Measurements from ENCODE around the gene PKNOX2. TPM values are rescaled to one million over a fixed set of nuclear protein-coding genes. Genes with fewer than 3 reads are reported as not detected.

Gene PKNOX2
- total and polyA plus RNA-seq, 9 donors: 10.6 to 42.3 (median 30.0) TPM

GRCh38 chr11:125351033-125351867, 186.7 kb downstream of the PKNOX2 start:
- intact Hi-C loops (cut with DNase I): no loop called here
- H3K4me1 ChIP-seq (ENCODE audit: insufficient read depth): no peaks in the 10 kb centered on the region

GRCh38 chr11:125351868-125352250, 187.3 kb downstream of the PKNOX2 start:
- Histone ChIP-seq H3K9me3 (no peaks in the 10 kb centered on the region), H3K36me3 (no peaks in the 10 kb centered on the region), H3K4me3 (no peak overlapping the region), H3K27me3 (no peaks in the 10 kb centered on the region), H3K27ac (no peak overlapping the region), H3K4me1 (ENCODE audit: insufficient read depth) (no peaks in the 10 kb centered on the region)
- intact Hi-C loops (cut with DNase I): no loop called here
- 82 to 85% (median 83%) methylated on average over 6 of the region's 6 CpGs for WGBS, 3 donors
- no peak for DNase-seq
- TF ChIP-seq CTCF (IDR thresholded peaks at IDR 0.05) (no peak), EP300 (IDR thresholded peaks at IDR 0.05) (no peak), POLR2A (IDR thresholded peaks at IDR 0.05) (no peak)

More at GRCh38 chr11:125351033-125351867, 186.7 kb downstream of the PKNOX2 start:
- DNase-seq: no peak
- Histone ChIP-seq H3K27me3 (no peaks in the 10 kb centered on the region), H3K9me3 (no peaks in the 10 kb centered on the region), H3K36me3 (no peaks in the 10 kb centered on the region), H3K4me3 (no peak overlapping the region), H3K27ac (no peak overlapping the region)
- TF ChIP-seq POLR2A (IDR thresholded peaks at IDR 0.05): no peak
- no peak for TF ChIP-seq CTCF (IDR thresholded peaks at IDR 0.05)
- TF ChIP-seq EP300 (IDR thresholded peaks at IDR 0.05): no peak
- WGBS, 3 donors: 84 to 88% (median 85%) methylated on average over 32 of the region's 32 CpGs

GRCh38 chr11:125356797-125357196, 192.2 kb downstream of the PKNOX2 start:
- intact Hi-C loops (cut with DNase I): no loop called here
- no peak overlapping the region for H3K27ac ChIP-seq
- no peaks in the 10 kb centered on the region for H3K36me3 ChIP-seq
- TF ChIP-seq CTCF (IDR thresholded peaks at IDR 0.05): no peak
- no peak for TF ChIP-seq EP300 (IDR thresholded peaks at IDR 0.05)
- no peak for TF ChIP-seq POLR2A (IDR thresholded peaks at IDR 0.05)
- no peaks in the 10 kb centered on the region for H3K9me3 ChIP-seq
- DNase-seq: no peak
- WGBS, 3 donors: 72 to 80% (median 73%) methylated on average over 2 of the region's 2 CpGs
- no peak overlapping the region for H3K4me3 ChIP-seq
- no peaks in the 10 kb centered on the region for H3K4me1 ChIP-seq (ENCODE audit: insufficient read depth)
- H3K27me3 ChIP-seq: no peaks in the 10 kb centered on the region

- no peaks in the 10 kb centered on the region for H3K9me3 ChIP-seq
- intact Hi-C loops (cut with DNase I): no loop called here
- H3K36me3 ChIP-seq: no peaks in the 10 kb centered on the region
- H3K27ac ChIP-seq: no peak overlapping the region
- WGBS, 3 donors: 88 to 89% (median 89%) methylated on average over 8 of the region's 8 CpGs
- no peak overlapping the region for H3K4me3 ChIP-seq
- no peak for DNase-seq
- H3K27me3 ChIP-seq: no peaks in the 10 kb centered on the region
- TF ChIP-seq POLR2A (IDR thresholded peaks at IDR 0.05): no peak
- TF ChIP-seq CTCF (IDR thresholded peaks at IDR 0.05): no peak
- TF ChIP-seq EP300 (IDR thresholded peaks at IDR 0.05): no peak
- no peaks in the 10 kb centered on the region for H3K4me1 ChIP-seq (ENCODE audit: insufficient read depth)
Observed at GRCh38 chr11:125357551-125357950, 193.0 kb downstream of the PKNOX2 start.

All from ovary (tissue), 9 donors.